GM21529 (cell line): ENCODE data around the gene RSRP1.
"Not testable (repeated sequence)": the region's sequence is repeated elsewhere in the genome, so short reads cannot be mapped to it uniquely, and the experiment has no call there.

Experiments used
- ATAC-seq: cut with Tn5 transposase; IDR thresholded peaks from one replicate; pipeline ENCODE4 v1.9.1; 2021; ENCODE audit not compliant: unreplicated experiment

RSRP1 gene, protein sequence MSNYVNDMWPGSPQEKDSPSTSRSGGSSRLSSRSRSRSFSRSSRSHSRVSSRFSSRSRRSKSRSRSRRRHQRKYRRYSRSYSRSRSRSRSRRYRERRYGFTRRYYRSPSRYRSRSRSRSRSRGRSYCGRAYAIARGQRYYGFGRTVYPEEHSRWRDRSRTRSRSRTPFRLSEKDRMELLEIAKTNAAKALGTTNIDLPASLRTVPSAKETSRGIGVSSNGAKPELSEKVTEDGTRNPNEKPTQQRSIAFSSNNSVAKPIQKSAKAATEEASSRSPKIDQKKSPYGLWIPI

DNA sequence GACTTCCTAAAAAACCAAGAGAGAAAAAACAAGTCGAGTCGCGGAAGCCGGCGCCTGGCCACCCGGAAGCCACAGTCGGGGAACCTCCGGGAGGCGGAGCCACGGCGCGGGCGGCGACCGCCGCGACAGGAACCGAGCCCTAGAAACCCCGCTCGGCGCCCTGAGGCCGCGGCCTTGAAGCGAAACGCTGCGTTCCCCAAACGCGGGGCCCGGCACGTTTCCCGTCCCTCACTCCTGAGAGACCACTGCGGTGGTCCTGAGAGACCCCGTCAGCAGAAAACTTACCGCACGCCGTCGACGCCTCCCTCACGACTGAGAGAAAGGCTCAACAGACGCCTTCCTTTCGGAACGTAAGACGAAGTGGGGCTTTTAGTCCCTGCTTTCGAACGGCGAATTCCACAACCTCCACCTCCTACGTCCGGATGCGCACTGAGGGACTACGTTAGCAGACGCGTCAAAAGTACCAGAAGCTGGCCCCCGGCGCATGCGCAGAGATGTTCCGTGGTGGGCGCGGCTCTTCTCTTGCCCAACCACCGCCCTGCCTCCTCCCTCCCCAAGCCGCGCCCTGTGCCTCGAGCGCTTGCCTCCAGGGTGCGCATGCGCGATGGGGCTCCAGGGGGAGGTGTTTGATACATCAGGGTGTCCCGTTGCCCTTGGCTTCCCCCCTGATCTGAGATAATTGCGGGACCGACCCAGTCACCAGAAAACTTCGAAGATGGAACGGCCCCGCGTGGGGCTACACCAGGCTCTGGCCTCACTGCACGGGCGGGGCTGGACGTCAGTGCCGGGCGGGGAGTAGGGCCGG, at the start of gene RSRP1:
TSS of gene RSRP1 (minus strand) at position 431 of the 805 bp plus-strand sequence. CDS start 491 bp downstream, outside the sequence.
- peak; percentile 88 for ATAC-seq

DNA sequence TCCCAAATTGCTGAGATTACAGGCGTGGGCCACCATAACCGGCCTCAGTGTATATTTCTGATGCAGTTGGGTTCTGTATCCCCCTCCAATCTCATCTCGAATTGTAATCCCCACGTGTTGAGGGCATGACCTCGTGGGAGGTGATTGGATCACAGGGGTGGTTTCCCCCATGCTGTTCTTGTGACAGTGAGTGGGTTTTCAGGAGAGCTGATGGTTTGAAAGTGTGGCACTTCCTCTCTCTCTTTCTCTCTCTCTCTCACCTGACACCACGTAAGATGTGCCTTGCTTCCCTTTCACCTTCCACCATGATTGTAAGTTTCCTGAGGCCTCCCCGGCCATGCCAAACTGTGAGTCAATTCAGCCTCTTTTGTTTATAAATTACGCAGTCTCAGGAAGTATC, 49.2 kb upstream of the RSRP1 start:
- ATAC-seq: not testable (repeated sequence)

DNA sequence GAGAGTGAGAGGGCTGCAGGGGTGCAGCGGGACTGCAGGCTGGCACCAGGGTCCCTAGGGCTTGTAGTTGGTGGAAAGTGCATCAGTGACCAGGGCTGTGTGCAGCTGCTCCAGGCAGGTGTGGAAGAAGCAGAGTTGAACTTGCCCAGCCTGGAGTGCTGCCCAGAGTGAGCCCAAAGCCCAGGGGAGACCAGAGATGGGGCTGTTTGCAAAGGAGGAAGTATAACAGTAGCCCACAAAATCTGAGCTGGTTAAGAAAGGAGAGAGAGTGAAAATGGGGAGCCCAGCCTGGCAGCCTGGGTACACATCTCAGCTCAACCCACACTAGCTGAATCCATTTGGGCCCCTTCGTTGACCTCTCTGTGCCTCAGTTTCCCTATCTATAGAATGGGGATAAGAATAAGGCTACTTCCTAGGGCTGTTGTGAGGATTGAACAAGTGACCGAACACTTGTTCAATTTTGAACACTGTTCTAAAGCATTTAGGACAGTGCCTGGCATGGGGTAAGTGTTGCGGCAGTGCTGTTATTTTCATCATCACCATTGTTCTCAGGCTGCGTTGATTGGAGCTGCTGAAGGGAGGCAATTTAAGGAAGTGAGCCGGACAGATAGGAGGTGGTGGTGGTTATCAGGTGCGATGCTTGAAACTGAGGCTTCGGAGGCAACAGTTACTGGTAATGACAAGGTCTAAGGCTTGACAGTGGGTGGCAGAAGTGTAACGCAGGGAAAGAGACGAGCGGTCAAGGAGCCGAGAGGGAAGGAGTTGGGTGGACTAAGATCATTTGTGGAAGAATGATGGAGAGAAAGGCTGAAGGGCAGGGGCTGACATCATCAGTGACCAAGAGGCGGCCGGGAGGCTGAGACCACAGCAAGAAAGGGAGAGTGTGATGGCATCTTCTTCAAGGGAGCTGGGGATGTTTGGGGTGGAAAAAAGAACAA, 47.9 kb upstream of the RSRP1 start:
- ATAC-seq: not testable (repeated sequence)

DNA sequence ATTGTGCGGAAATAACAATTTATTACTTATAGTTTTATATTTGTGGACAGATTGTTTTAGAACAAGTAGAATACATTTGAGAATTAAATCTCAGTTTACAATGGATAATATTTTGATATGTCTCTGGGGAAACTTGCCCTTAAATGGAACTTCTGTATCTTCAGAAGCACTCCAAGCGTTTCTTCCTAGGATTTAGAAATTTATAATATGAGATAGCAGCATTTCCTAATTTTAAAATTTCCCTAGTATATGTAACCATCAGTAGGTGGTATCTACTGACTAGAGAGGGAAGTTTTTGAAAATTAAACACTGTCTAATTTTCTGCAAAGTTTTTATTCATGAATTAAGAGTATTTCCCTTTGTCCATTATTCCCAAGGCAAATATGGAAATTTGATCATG, 46.2 kb upstream of the RSRP1 start:
- not testable (repeated sequence) for ATAC-seq

DNA sequence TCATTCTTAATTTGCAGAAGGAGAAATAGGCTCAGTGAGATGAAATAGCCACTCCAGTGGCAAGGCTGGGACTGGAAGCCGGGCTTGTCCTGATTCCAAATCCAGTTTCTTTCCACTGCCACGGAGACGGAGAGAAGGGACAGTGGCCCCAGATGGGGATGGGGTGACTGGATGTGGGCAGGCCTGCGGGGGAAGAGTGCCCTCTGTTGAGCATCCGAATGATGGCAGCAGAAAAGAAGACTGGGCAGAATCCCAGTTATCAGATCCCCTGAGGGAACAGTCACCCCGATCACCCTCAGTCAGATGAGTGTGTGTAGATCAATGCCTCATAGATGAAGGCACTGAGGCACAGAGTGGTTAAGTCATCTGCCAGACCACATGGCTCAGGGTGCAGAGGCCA, 42.8 kb upstream of the RSRP1 start:
- ATAC-seq: not testable (repeated sequence)

DNA sequence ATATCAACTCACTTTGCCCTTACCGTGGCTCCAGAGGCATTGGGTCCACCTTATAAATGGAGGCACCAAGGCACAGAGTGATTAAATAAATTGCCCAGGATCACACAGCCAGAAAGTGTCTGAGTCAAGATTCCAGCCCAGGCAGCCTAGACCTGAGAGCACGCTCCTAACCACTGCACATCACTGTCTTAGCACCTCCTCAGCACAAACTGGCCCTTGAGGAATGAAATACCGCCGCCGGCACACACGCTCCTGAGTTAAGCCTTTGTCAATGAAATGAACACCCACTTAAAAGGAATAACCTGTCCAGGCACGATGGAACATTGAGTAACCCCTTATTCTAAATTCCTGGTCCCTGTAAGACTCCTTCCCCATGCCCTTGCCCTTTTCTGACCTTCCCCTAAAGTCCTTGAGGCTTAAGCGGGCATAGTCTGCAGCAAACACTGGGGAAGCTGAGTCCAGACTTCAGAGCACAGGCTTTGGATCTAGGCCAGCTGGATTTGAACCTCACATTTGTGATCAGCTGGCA, 41.4 kb upstream of the RSRP1 start:
- not testable (repeated sequence) for ATAC-seq

DNA sequence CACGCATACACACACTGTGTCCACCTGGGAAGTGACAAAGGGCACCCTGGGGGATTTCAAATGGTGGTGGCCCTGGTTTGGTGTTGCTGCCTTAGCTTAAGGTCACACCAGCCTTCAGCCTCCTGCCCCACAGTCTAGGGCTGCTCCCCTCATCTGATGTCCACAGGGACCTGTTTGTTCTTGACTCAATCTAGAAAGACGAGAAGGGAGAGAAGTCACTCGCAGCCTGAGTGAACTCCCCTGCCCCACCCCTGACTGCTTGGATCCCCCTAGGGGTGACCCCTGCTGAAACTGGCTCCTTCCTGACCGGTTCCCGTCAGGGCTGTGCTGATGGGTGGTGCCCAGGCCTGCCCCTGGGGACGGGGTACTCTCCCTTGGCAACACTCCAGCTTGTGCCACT, 39.9 kb upstream of the RSRP1 start:
- ATAC-seq: not testable (repeated sequence)

DNA sequence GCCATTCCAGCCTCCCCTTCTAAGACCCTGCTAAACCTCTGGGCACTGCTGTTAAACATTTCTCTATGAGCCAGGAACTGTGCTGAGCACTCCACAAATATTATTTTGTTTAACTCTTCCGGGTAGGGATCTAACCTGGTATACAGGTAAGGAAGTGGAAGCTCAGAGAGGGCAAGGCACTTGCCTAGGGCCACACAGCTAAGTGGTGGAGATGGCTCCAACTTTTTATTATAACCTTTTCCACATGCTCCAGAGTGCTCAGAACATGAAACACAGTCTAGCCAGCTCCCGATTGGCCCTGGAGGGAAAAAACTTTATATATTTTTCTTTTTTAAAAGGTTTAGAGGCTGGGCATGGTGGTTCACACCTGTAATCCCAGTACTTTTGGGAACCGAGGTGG, 38.6 kb upstream of the RSRP1 start:
- ATAC-seq: not testable (repeated sequence)

DNA sequence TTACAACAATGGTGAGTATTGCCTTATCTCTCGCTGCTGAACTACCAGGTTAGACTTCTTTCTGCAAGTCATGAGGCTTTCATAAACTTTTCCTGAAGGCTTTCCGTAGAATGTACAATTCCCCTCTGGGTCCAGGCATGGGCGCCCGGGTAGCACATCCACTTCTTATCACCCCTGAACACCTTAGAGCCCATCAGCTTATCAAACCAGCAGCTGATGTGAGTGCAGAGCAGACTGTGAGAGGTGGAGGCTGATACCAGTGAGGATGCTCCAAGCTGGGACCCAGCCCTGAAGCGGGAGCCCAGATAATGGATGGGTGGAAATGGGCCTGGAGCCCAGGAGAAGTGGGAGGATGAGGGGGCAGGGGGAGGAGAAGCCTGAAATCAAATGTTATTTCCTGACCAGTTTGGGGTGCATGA, 32.4 kb upstream of the RSRP1 start:
- not testable (repeated sequence) for ATAC-seq

DNA sequence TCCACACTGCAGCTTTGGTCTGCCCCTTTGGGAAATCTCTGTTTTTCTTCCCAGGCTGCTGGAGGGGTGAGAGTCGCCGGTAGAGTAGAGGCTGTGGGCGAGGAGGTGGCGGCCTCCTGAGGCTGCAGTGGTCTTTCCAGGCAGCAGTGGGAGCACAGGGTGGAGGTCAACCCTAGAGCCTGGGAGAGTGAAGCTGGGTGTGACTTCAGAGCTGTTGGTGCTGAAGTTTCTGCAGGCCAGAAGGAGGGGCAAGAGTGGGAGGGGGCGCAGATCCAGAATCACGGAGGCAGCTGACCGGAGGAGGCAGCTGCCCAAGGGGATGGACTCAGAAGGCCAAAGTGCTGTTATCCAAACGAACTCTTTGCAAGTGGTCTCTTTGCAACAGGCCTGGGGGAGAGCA, 31.5 kb upstream of the RSRP1 start:
- ATAC-seq: not testable (repeated sequence)

DNA sequence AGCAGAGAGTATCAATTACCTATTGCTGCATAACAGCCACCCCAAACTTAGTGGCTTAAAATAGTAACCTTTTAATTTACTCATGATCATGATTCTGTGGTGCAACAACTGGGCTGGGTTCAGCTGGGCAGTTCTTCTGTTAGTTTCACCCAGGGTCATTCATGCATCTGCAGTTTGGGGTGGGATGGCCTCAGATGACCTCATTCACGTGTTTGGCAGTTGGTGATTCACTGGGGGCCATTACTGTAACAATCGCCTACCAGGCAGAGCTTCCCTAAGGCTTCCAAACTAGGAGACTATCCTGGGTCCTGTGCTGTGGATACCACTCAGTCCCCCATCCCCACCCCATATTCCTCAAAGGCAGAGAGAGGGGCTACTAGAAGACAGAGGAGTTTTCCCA, 31.1 kb upstream of the RSRP1 start:
- not testable (repeated sequence) for ATAC-seq

DNA sequence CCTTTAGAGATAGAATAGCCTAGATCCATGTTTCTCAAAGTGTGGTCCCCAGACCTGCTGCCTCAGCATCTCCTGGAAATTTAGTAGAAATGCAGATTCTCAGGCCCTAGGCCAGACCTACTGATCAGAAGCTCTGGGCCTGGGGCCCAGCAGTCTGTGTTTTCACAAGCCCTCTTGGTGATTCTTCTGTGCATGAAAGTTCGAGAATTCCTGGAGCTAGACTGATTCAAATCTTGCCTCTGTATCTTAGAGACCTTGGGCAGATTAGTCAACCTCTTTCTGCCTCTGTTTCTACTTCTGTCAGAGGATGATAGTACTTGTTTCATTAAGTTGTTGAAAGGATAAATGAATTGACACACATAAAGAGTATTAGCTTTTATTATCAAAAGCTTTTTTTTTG, 30.0 kb upstream of the RSRP1 start:
- ATAC-seq: not testable (repeated sequence)

DNA sequence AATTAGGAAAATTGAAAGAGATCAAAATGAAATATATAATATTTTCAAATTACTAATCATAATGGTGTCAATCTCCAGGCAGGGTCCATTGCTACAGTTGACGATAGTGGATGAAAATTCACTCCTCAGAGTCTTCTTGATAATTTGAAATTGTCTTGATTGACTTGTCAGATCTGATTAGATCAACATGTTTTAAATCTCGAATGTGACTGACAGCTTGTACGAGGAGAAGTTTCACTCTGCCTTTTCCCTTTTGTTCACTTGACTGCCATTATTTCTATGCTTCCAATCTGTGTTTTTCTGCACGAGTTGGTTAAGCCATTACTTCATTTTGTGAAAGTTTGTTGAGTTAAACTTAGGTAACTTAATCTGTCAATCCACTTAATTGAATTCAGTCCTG, 28.4 kb upstream of the RSRP1 start:
- not testable (repeated sequence) for ATAC-seq

DNA sequence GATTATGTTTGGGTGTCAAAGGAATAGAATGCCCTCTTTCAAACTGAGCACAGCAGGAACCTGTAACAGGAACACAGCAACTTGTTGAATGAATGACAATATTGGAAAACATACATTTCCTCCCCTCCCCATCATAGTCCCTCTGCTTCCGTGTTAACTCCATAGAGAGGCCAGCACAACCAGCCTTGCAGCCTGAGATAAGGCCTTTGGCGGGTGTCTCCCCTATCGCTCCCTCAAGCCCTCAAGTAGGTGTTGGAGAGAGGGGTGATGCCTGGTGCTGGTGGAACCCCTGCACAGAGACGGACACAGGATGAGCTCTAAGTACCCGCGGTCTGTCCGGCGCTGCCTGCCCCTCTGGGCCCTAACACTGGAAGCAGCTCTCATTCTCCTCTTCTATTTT, 25.0 kb upstream of the RSRP1 start, which contains the start of gene RHD:
TSS of gene RHD (plus strand) at position 272 of the 400 bp plus-strand sequence. CDS start at position 311, 39 bp downstream.
- not testable (repeated sequence) for ATAC-seq

DNA sequence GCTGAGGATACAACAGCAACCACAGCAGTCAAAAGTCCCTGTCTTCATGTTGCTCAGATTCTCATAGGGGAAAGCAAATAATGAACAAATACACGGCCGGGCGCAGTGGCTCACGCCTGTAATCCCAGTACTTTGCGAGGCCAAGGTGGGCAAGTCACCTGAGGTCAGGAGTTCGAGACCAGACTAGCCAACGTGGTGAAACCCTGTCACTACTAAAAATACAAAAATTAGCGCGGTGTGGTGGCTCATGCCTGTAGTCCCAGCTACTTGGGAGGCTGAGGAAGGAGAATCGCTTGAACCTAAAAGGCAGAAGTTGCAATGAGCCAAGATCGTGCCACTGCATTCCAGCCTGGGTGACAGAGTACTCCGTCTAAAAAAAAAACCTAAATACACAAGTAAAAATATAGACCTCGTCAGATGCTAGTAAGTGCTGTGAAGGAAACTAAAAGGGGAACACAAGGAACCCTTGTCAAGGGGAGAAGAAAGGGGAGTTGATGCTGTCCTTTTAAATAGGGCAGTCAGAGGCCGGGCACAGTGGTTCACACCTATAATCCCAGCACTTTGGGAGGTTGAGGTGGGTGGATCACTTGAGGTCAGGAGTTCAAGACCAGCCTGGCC, 21.0 kb upstream of the RSRP1 start:
- ATAC-seq: not testable (repeated sequence)

DNA sequence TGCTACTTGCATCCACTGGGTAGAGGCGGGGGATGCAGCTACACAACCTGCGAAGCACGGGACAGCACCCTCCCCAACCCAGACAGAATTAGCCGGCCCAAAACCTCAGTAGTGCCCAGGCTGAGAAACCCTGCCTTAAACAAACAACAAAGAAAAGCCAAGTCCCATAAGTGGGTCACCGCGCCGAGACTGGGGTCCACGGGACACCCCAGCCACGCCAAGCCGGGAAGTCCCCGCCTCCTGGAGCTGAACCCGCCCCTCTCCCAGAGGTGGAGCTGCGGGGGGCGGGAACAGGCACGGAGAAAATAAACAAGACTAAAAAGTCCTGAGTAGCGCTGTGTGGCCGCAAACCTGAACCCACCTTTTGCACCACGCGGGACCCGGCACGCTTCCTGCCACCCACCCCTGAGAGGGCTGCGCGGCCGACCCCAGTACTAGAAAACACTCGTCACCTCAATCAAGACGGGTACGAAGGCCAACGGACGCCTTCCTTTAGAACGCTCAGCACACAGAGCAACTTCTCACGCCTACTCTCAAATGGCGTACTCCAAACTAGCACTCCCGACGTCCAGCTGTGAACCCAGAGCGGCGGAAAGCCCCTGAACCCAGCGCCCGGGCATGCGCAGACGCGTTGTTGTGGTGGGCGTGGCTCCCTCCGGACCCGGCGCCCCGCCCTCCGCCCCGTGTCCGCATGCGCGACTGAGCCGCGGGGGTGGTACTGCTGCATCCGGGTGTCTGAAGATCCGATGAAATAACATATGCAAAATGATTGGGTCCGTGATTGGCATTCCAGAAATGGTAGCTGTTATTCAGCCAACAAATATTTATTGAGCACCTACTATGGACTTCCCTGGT, 20.3 kb upstream of the RSRP1 start:
- ATAC-seq: peak; percentile 71

DNA sequence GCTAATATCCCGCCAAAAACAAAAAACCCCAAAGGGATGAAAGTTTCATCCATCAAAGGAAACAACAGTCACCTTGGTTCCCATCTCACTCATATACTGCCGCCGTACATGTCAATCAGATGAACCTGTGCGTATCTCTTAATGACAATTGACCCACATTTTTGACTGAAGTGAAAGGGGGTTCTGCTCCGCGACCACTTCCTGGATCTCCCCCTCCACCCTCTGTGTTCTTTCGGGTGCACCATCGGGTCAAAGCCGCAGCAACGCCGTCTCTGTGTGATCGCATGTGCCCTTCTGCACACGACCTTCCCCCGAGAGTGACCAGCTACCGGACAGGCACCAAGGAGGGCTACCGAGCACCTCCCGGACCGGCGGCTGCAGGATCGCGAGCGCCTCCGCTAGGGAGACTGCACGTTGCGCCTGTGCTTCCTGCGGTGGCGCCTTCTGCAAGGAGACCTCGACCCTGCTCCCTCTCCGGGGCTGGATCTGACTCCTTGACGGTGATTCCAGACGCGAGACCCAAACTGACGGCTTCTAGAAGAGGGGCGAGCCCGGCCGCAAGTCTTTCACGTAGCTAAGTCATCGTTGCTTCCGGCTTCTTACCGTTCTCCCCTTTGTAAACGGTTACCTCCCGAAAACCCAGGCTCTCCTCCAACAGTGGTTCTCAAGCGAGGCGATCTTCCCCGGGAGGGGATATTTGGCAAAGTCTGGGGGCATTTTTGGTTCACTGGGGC, 19.5 kb upstream of the RSRP1 start:
- ATAC-seq: peak; percentile 33

DNA sequence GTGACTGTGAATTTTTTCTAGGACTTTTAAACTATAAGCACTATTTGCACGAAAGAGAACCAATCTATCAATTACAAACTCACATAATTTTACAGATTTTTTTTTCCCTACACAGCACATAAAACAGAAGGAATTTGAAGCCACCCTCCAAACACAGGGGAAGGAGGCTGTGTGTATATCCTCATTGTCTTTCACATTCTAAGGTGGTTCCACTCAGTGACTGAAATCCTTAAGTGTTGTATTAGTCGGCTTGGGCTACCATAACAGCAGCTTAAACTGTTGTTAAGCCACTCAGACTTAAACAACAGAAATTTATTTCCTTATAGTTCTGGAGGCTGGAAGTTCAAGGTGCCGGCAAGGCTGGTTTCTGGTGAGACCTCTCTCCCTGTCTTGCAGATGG, 13.1 kb upstream of the RSRP1 start:
- ATAC-seq: not testable (repeated sequence)

DNA sequence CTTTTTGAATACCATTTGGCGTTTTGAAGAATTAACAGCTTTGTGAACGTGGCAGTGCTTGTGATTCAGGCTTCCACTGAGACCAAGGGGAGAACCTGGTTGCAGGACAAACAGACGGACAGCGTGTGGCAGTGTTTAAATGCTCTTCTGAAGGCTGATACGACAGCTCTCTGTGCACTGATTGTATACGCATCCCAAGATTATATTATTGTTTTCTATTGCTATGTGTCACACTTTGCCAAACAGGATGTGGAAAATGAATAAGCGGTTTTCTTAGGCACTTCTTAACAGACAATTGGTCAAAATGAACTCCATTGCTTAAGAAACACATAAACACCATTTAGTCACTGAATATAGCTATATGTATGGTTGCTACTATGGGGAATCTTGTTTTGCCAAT, 12.6 kb upstream of the RSRP1 start:
- not testable (repeated sequence) for ATAC-seq
